ENCODE measurements around the gene IL13.
"Not testable (repeated sequence)": the region's sequence is repeated elsewhere in the genome, so short reads cannot be mapped to it uniquely, and the experiment has no call there.

IL13 gene

GRCh38 chr5:132657676-132658380, at the start of gene IL13:
Gene IL13, plus strand, starts transcription at chr5:132658173. Its CDS starts 14 bp downstream, at chr5:132658187.
- no peak for ATAC-seq
- peak; percentile 32 for DNase-seq

GRCh38 chr5:132611965-132612364, 46.0 kb upstream of the IL13 start:
- ATAC-seq, result no peak
- no peak for DNase-seq

GRCh38 chr5:132612846-132613245, 45.1 kb upstream of the IL13 start:
- DNase-seq (no peak), ATAC-seq (no peak)

GRCh38 chr5:132621699-132622098, 36.3 kb upstream of the IL13 start:
- DNase-seq (no peak), ATAC-seq (no peak)

- DNase-seq, result no peak
- no peak for ATAC-seq
Measured at GRCh38 chr5:132622608-132623007, 35.4 kb upstream of the IL13 start.

- ATAC-seq (no peak), DNase-seq (no peak)
Measured at GRCh38 chr5:132627470-132627869, 30.5 kb upstream of the IL13 start.

GRCh38 chr5:132628814-132629213, 29.2 kb upstream of the IL13 start:
- ATAC-seq, result no peak
- no peak for DNase-seq

- DNase-seq (no peak), ATAC-seq (peak; percentile 40)
Measured at GRCh38 chr5:132629230-132629944, 28.6 kb upstream of the IL13 start.

- ATAC-seq, DNase-seq: not testable (repeated sequence)
Measured at GRCh38 chr5:132633587-132633986, 24.4 kb upstream of the IL13 start.

GRCh38 chr5:132635873-132636272, 22.1 kb upstream of the IL13 start:
- peak; percentile 78 for ATAC-seq

GRCh38 chr5:132637241-132637640, 20.7 kb upstream of the IL13 start:
- no peak for DNase-seq
- ATAC-seq, result no peak

More at GRCh38 chr5:132635873-132636272, 22.1 kb upstream of the IL13 start:
- DNase-seq, result no peak

GRCh38 chr5:132639706-132640130, 18.3 kb upstream of the IL13 start:
- peak; percentile 38 for DNase-seq
- ATAC-seq, result peak; percentile 64

GRCh38 chr5:132640613-132641012, 17.4 kb upstream of the IL13 start:
- no peak for ATAC-seq
- DNase-seq, result no peak

GRCh38 chr5:132641241-132641723, 16.7 kb upstream of the IL13 start:
- peak; percentile 79 for ATAC-seq
- peak; percentile 48 for DNase-seq

GRCh38 chr5:132641841-132642240, 16.1 kb upstream of the IL13 start:
- DNase-seq, result peak; percentile 30
- no peak for ATAC-seq

GRCh38 chr5:132644177-132644576, 13.8 kb upstream of the IL13 start:
- no peak for ATAC-seq
- DNase-seq, result no peak

- no peak for DNase-seq
- no peak for ATAC-seq
Measured at GRCh38 chr5:132646583-132647266, 11.2 kb upstream of the IL13 start.

GRCh38 chr5:132647473-132647872, 10.5 kb upstream of the IL13 start:
- ATAC-seq, result no peak
- no peak for DNase-seq

GRCh38 chr5:132648355-132648754, 9.6 kb upstream of the IL13 start:
- no peak for DNase-seq
- ATAC-seq, result no peak

- DNase-seq (no peak), ATAC-seq (no peak)
Measured at GRCh38 chr5:132651838-132652469, 6.0 kb upstream of the IL13 start.

GRCh38 chr5:132653716-132654115, 4.3 kb upstream of the IL13 start:
- ATAC-seq (no peak), DNase-seq (no peak)

Measured in stimulated activated naive CD8-positive, alpha-beta T cell treated with anti-CD3 and anti-CD28 coated beads, Interleukin-15, Interleukin-2, amounts not matched to agents 100 U/mL and 50 U/mL, for 24 hours (primary cell).